HG02840 (cell line): ENCODE measurements around the gene DLG2.

Source experiments
- ATAC-seq: cut with Tn5 transposase; IDR thresholded peaks from one replicate; pipeline ENCODE4 v1.9.1; 2021; ENCODE audit warnings: mild to moderate bottlenecking, moderate library complexity, moderate number of reproducible peaks; ENCODE audit not compliant: unreplicated experiment, low FRiP score

DLG2 gene

DNA sequence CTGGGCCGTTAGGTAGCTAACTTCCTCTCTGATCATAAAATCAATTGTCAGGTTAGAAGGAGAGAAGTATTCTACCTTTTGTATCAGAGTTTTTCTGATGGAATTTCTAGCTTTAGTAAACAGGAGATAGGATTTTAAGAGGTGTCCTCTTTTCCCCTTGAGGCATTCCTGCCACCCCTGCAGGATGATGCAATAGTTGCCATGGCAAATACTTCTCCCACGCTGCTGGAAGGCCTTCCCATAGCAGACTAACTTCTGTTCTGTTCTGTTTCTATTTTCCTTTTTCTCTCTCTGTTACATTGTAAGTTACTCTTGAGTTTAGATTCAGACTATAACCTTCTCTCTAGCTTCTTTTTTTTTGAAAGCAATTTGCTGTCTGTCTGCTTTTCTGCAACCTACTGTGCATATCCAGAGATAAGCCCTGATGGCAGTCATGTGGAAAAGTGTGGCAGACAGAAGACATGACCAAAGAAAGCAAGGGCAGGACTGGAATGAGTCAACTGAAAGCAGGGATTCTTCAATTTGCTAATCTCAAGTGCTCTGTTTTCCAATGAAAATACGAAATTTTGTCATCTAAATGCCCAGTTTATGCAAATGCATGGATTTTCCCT is 679.1 kb downstream of the DLG2 start:
- ATAC-seq, result no peak

DNA sequence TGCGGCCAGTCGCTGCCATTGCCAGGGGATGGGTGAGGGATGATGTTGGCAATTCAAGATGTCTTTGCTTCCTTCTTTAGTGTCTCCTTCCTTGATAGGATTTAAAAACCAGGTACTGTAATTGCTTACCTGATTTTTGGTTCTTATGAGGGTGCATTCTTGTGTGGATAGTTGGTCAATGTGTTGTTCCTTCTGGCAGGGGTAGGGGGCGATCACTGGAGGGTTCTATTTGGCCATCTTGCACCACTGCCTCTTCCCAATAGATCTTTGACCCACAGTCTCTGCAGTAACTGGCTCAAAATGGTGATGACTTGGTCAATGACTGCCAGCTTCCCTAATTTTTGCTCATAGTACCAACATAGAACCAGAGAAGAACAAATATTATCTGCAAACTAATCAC is 680.1 kb downstream of the DLG2 start:
- ATAC-seq, result no peak

DNA sequence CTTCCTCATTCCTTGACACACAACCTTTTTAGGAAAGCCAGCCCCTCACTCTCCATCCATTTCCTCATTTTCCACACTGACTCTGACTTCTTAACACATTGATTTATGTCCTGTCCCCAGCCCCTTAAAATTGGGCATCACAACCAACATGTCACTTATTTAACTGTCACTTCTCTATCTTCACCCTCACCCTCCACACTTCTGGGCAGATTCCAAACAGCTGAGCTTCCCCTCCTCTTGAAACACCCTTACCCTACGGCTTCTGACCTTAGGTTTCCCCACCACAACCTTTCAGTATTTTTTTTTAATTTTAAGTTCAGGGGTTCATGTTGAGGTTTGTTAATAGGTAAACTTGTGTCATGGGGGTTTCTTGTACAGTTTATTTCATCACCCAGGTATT is 696.3 kb downstream of the DLG2 start:
- ATAC-seq, result no peak

DNA sequence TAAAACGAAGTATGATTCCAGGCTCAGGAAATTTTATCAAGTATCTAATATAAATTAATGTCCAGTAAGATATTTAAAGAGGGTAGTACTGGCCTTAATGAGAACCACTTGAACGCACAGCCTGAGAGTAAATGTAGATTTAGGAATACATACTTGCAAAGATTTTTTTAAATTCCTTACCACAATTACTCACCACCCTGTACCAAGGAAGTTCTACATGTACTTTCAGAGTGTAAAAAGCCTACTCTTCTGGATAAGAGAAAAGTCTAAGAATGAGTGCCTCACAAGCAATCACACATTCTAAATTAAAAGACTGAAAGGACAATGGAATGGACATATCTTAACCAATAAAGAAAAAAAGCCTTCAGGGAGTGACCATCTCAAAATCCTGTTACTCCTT is 697.4 kb downstream of the DLG2 start:
- ATAC-seq, result no peak

DNA sequence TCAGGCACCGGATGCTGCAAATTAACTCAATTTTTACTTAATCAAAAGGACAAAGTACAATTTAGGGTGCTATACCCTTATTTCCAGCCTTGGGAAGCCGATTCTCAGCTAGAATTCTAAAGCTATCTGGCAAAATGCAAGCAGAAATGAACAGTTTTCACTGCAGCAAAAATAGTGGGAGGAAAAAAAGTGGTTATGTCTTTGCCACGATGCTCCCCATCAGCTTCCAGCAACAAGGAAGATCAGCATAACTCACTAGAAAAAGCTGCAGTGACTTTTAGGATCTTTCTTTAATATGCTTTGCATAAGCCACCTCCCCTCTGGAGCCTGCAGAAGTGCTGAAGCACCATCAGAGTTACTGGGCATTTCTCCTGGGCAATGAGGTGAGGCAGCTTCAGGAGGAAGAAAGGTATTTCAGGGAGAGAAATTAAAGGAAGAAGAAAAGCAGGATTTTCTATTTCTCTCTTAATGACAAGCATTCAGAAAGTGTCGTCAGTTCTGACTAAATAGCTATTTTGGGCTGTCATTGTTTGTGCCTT is 702.9 kb downstream of the DLG2 start:
- no peak for ATAC-seq

DNA sequence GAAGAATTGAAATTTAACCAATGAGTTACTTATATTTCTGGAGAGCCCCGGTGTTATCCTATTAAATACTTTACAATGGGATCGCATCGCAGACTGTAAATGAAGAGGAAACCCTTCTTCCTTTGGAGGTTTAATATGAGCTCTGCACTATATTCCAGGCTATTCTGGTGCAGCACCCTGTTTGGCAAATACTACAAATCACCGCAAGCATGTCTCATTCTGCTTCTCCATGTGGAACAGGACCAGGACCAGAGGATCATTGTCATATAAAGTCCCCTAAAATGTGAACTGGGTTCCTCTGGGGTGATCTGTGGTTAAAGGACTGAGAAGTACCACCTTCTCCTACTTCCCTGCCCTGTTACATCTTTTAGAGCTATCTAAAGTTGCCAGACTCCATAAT is 703.7 kb downstream of the DLG2 start:
- ATAC-seq, result no peak

GRCh38 chr11:84922836-84923235 is 704.3 kb downstream of the DLG2 start:
- ATAC-seq, result no peak

DNA sequence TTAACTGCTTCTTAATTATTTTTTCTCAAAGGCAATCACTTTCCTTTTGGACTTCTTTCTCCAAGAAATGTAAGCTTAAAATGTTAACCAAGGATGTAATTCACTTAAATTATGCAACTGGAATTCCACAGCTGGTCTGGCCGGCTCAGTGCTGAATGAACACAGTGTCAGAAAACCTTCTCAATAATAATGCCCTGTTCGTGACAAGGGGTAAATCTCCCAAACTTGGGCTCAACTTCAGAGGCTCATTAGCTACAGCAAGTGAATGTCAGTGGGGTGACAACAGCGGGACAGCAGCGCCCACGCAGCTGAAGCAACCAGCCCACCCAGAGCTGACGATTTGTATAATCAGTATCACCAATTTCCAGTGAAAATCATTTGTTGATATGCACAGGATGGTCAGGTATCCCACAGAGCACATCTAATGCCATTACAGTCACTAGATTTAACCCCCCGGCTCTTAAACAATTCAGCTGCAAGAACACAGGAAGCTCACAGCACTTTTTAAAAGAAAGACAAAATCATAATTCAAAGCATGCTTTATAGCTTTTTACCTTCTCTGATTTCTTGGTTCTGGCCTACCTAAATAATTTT is 704.8 kb downstream of the DLG2 start:
- no peak for ATAC-seq

DNA sequence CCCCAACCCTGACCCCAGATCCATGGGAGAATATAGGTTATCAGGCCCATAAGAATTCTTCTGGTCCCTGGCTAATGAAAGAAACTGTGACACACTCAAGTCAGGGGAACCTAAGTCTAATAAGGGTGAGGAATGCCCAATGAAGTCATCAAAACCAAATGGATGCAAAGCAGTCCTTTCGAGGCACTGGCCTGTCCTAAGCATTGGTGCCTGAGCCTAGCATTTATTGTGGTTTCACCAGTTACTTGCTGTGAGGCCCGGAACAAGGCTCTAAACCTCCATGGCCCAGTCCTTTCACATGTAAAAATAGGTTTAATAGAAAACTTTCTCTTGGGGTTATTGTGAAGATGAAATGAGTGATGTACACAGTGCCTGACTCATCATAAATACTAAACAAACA is 712.6 kb downstream of the DLG2 start:
- no peak for ATAC-seq

DNA sequence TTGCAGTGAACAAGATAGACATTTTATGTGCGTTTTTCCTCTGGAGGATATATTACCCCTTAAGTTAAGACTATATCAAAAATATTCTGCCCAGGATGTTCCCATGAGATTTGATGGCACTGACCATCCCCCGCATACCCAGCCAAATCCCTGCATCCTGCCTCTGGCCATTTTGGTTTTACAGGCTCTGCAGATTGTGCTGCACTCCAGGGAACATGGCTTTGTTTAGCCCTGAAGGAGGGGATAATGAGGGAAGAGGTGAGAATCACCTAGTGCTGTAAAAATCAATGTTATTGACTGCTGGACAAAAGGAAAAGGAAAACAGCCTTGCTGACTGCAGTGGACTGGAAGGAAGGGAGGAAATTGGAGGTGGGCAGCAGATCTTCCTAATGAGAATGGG is 717.4 kb downstream of the DLG2 start:
- no peak for ATAC-seq

- no peak for ATAC-seq
Measured at GRCh38 chr11:84906995-84907394, 720.1 kb downstream of the DLG2 start.

DNA sequence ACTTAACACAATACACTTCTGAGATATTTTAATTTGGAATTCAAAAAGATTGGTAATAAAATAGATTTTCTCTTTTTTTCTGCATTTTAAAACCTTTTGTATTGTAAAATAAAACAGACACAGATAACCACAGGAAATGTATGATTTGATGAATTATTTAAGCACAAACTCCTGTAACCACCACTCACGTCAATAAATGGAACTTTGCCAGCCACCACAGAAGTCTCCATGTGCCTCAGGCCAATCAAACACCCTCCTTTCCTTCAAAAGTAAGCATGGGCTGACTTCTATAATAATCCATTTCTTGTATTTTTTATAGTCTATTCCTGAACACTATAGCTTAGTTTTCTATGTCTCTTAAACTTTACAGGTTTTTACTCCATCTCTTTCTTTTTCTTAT is 721.7 kb downstream of the DLG2 start:
- no peak for ATAC-seq

GRCh38 chr11:84902445-84902844 is 724.7 kb downstream of the DLG2 start:
- ATAC-seq, result no peak

GRCh38 chr11:84901991-84902390 is 725.2 kb downstream of the DLG2 start:
- ATAC-seq, result no peak

- no peak for ATAC-seq
Measured at GRCh38 chr11:84899740-84900139, 727.4 kb downstream of the DLG2 start.

DNA sequence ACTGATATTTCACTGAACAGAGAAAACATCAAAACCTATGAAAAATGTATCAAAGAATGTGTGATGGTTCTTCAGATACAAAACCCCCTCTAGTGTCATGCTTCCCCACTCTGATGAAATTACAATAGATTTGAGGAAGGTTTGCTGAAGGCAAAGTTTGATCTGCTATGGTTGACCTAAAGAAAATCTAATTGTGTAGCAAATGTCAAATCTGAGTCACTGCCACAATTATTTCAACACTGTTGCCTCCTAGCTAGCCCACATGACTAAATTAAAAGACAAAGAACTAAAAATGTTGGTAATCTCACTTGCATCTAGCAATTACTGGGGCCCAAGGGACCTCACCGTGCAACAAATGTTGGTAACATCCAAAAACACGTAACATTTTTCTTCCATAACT is 728.0 kb downstream of the DLG2 start:
- ATAC-seq, result no peak

GRCh38 chr11:84894666-84895065 is 732.5 kb downstream of the DLG2 start:
- ATAC-seq, result no peak

DNA sequence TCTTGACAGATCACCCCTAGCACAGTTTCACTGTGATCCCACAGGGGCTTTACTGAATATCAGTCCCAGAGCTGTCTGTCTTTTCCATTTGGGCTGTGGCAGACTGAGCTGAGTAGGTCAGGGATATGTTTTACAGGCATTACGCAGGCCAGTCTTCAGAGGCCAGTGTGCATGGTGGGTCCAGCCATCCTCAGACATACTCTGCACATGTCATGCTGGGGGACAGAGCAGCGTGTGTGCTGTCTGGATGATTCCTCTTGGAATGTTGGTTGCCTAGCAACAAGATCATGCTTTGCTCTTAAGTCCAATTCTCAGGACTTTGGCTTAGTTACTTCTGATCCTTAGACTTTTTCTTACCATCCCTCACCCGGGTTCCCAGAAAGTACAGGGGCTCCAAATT is 736.5 kb downstream of the DLG2 start:
- ATAC-seq, result no peak

GRCh38 chr11:84889556-84889955 is 737.6 kb downstream of the DLG2 start:
- ATAC-seq, result no peak

- no peak for ATAC-seq
Measured at GRCh38 chr11:84887055-84887629, 740.0 kb downstream of the DLG2 start.

- no peak for ATAC-seq
Measured at GRCh38 chr11:84886344-84886743, 740.8 kb downstream of the DLG2 start.

GRCh38 chr11:84884836-84885235 is 742.3 kb downstream of the DLG2 start:
- ATAC-seq, result no peak
